Ecto neural progenitor cell (in vitro differentiated cells): ENCODE measurements around the gene MLXIPL.
A peak's percentile ranks its signal among the peaks of the same experiment; 100 is the strongest.
"Not testable (repeated sequence)": the region's sequence is repeated elsewhere in the genome, so short reads cannot be mapped to it uniquely, and the experiment has no call there.

Experiments used
- DNase-seq: peaks from one replicate; pipeline ENCODE4 v3.0.0-alpha.2; 2018; ENCODE audit warnings: low spot score

MLXIPL gene

GRCh38 chr7:73623798-73624668, at the start of gene MLXIPL:
Gene MLXIPL (minus strand): TSS chr7:73624522. CDS start chr7:73624492, 30 bp downstream.
- peak; percentile 92 for DNase-seq

GRCh38 chr7:73671857-73672445, 47.6 kb upstream of the MLXIPL start:
- DNase-seq, result no peak

- no peak for DNase-seq
Measured at GRCh38 chr7:73671322-73671661, 47.0 kb upstream of the MLXIPL start.

GRCh38 chr7:73669858-73670385, 45.6 kb upstream of the MLXIPL start:
- DNase-seq, result no peak

- no peak for DNase-seq
Measured at GRCh38 chr7:73669288-73669701, 45.0 kb upstream of the MLXIPL start.

DNA sequence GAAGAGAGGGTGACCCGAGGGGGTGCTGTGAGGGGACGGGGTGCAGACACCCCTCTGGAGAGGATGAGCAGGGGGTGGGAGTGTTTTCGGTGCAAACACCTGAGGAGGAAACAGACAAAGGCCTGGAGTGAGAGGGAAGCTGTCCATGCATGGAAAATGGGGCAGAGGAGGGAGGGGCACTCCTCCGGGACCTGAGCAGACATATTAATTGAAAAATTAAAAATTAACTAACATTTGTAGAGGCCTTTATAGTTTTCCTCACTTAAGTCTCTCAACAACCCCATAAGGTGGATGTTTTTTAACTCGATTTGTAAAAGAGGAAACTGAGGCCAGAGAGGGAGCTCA, 44.5 kb upstream of the MLXIPL start:
- no peak for DNase-seq

- no peak for DNase-seq
Measured at GRCh38 chr7:73668103-73668885, 44.0 kb upstream of the MLXIPL start.

DNA sequence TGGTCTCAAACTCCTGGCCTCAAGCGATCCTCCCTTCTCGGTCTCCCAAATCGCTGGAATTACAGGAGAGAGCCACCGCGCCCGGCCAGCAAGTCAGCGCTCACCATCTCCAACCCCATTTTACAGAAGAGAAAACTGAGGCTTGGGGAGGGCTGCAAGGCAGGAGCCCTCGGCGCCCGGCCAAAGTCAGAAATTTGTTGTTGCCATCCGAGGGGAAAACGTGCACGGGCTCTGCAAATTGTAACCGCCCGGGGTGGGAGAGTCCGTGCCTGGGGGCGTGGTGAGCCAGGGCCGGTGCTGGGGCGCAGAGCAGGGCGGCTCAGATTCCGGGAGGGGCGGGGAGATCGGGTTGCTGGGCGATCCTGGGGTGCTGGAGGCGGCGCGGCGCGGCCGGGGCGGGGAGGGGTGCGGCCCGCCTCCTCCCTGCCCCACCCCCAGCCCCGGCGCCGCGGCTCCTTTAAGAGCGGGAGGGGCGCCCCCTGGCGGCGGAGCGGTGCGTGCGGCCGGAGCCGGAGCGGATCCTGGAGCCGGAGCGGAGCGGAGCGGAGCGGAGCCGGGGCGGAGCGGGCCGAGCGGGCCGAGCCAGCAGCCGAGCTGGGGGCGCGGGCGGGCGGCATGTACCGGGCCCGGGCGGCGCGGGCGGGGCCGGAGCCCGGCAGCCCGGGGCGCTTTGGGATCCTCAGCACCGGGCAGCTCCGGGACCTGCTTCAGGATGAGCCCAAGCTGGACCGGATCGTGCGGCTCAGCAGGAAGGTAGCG, 43.2 kb upstream of the MLXIPL start, which contains the start of gene VPS37D:
VPS37D (plus strand) TSS at position 488 of the 759 bp plus-strand sequence; CDS start at position 616, 128 bp downstream.
- peak; percentile 96 for DNase-seq

DNA sequence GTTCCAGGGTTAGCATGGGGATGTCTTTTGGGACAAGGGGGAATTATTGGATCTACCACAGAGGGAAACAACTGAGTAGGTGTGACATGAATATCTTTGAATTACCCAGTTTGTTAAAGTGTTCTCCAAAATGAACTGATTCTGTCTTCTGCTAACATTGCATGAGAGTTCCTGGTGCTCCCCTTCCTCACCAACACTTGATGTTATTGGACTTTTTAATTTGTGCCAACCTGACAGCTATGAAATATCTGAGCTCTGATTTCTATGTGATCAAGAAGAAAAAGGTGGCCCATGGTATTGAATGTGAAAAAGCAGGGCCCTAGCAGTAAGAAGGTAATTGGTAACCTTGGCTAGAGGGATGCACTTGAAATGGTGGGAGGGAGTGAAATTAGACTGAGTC, 38.7 kb upstream of the MLXIPL start:
- DNase-seq, result no peak

- not testable (repeated sequence) for DNase-seq
Measured at GRCh38 chr7:73660594-73660993, 36.3 kb upstream of the MLXIPL start.

GRCh38 chr7:73659983-73660382, 35.7 kb upstream of the MLXIPL start:
- no peak for DNase-seq

DNA sequence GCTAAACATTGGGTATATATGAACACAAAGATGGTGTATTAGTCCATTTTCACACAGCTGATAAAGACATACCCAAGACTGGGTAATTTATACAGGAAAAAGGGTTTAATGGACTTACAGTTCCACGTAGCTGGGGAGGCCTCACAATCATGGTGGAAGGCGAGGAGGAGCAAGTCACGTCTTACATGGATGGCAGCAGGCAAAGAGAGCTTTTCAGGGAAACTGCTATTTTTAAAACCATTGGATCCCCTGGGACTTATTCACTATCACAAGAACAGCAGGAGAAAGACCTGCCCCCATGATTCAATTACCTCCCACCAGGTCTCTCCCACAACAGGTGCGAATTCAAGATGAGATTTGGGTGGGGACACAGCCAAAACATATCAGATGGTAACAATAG, 31.0 kb upstream of the MLXIPL start:
- not testable (repeated sequence) for DNase-seq

- DNase-seq, result no peak
Measured at GRCh38 chr7:73652541-73652949, 28.2 kb upstream of the MLXIPL start.

- no peak for DNase-seq
Measured at GRCh38 chr7:73650524-73650923, 26.2 kb upstream of the MLXIPL start.

- no peak for DNase-seq
Measured at GRCh38 chr7:73649576-73649975, 25.3 kb upstream of the MLXIPL start.

- no peak for DNase-seq
Measured at GRCh38 chr7:73648593-73649332, 24.4 kb upstream of the MLXIPL start.

GRCh38 chr7:73647725-73648592, 23.6 kb upstream of the MLXIPL start:
- peak; percentile 58 for DNase-seq

GRCh38 chr7:73646785-73647724, 22.7 kb upstream of the MLXIPL start:
- DNase-seq, result no peak

DNA sequence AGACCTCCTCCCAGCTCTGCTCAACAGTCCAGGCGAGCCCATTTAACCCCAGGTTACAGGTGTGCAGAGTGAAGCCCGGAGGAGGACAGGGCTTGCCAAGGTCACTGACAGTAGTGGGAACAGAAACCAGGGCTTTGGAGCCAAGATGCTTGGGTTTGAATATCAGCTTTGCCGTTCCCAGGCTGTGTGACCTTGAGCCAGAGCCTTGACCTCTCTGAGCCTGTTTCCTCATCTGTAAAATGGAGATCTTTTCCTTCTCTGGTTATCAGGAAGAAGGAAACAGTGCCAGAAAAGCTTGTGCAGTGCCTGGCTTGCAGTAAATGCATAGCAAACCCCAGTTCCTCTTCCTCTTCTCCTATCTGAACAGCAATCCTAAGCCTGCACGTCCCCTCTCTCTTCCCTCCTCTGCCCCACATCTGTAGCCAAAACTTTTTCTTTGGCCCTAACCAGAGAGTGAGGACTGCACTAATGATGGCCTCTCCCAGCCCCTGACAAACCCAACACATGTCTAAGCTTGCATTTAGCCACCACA, 21.4 kb upstream of the MLXIPL start:
- no peak for DNase-seq
